Superior temporal gyrus (tissue), 1 donor: ENCODE data around the gene TSSK2.

Experiments
- DNase-seq: peaks from one replicate; pipeline ENCODE4 v3.0.0-alpha.2; 2016; ENCODE audit errors: extremely low spot score

Gene TSSK2

GRCh38 chr22:19106886-19107729 lies 24.0 kb upstream of the TSSK2 start:
- DNase-seq = no peak

- DNase-seq = no peak
Measured at GRCh38 chr22:19107730-19108074, 23.4 kb upstream of the TSSK2 start.

GRCh38 chr22:19108807-19109197 lies 22.3 kb upstream of the TSSK2 start:
- DNase-seq = no peak

GRCh38 chr22:19109198-19110063 lies 21.7 kb upstream of the TSSK2 start:
- peak; percentile 32 for DNase-seq

- no peak for DNase-seq
Measured at GRCh38 chr22:19110064-19110458, 21.0 kb upstream of the TSSK2 start.

GRCh38 chr22:19110646-19111045 lies 20.5 kb upstream of the TSSK2 start:
- DNase-seq = no peak

- DNase-seq = no peak
Measured at GRCh38 chr22:19111140-19111539, 20.0 kb upstream of the TSSK2 start.

- DNase-seq = no peak
Measured at GRCh38 chr22:19111584-19111983, 19.5 kb upstream of the TSSK2 start.

GRCh38 chr22:19113429-19113828 lies 17.7 kb upstream of the TSSK2 start:
- no peak for DNase-seq

GRCh38 chr22:19114984-19115552 lies 16.0 kb upstream of the TSSK2 start:
- DNase-seq = no peak

GRCh38 chr22:19115628-19116027 lies 15.5 kb upstream of the TSSK2 start:
- peak; percentile 43 for DNase-seq

GRCh38 chr22:19117111-19117512 lies 14.0 kb upstream of the TSSK2 start:
- no peak for DNase-seq

GRCh38 chr22:19118329-19118880 lies 12.7 kb upstream of the TSSK2 start:
- no peak for DNase-seq

- no peak for DNase-seq
Measured at GRCh38 chr22:19119949-19120348, 11.2 kb upstream of the TSSK2 start.

- DNase-seq = no peak
Measured at GRCh38 chr22:19120829-19121630, 10.1 kb upstream of the TSSK2 start.

GRCh38 chr22:19121631-19122142 lies 9.4 kb upstream of the TSSK2 start:
- DNase-seq = no peak

- DNase-seq = peak; percentile 94
Measured at GRCh38 chr22:19122143-19122751, 8.9 kb upstream of the TSSK2 start, which contains the start of gene DGCR2. Gene DGCR2 (minus strand): TSS chr22:19122412. CDS start chr22:19122206, 206 bp downstream.

- no peak for DNase-seq
Measured at GRCh38 chr22:19122752-19123492, 8.2 kb upstream of the TSSK2 start.

- no peak for DNase-seq
Measured at GRCh38 chr22:19123936-19124335, 7.2 kb upstream of the TSSK2 start.

GRCh38 chr22:19124377-19124776 lies 6.7 kb upstream of the TSSK2 start:
- DNase-seq = no peak
